HepG2 (cell line): ENCODE results near the gene BRAT1.

Experiments used
- CTCF ChIP-seq: sonication (generic); formaldehyde crosslinking; IDR thresholded peaks from 2 replicates; pipeline ENCODE4 v1.5.0; 2020; ENCODE audit warnings: mild to moderate bottlenecking, missing genetic modification reagents, moderate library complexity
- E2F1 ChIP-seq: sonication (generic); formaldehyde crosslinking; IDR thresholded peaks from 2 replicates; pipeline ENCODE4 v1.5.0; 2020; ENCODE audit warnings: missing genetic modification reagents
- FIP1L1 ChIP-seq: fragments of 200-400 bp; formaldehyde crosslinking; IDR thresholded peaks from 2 replicates; pipeline ENCODE4 v1.6.1; 2018; ENCODE audit warnings: low read depth, mild to moderate bottlenecking, low read length, moderate library complexity, borderline replicate concordance; ENCODE audit not compliant: insufficient read depth
- GPBP1L1 ChIP-seq: sonication (generic); formaldehyde crosslinking; IDR thresholded peaks from 2 replicates; pipeline ENCODE4 v1.5.0; 2020; ENCODE audit warnings: mild to moderate bottlenecking, missing genetic modification reagents
- GZF1 ChIP-seq: sonication (generic); formaldehyde crosslinking; IDR thresholded peaks from 2 replicates; pipeline ENCODE4 v1.5.1; 2020; ENCODE audit warnings: mild to moderate bottlenecking, missing genetic modification reagents
- KDM6A ChIP-seq: IDR thresholded peaks from 2 replicates; pipeline ENCODE4 v1.6.1; 2016; ENCODE audit warnings: low read depth
- MTA1 ChIP-seq: sonication (generic); formaldehyde crosslinking; IDR thresholded peaks from 2 replicates; pipeline ENCODE4 v1.4.0; 2020; ENCODE audit warnings: missing genetic modification reagents, mild to moderate bottlenecking, borderline replicate concordance
- NCOA2 ChIP-seq: sonication (generic); formaldehyde crosslinking; IDR thresholded peaks from 2 replicates; pipeline ENCODE4 v1.8.0; 2022; ENCODE audit warnings: inconsistent platforms
- RCOR2 ChIP-seq: IDR thresholded peaks from 2 replicates; pipeline ENCODE4 v1.6.1; 2016; ENCODE audit warnings: missing biosample characterization, missing genetic modification reagents
- TCF7L2 ChIP-seq: IDR thresholded peaks from 2 replicates; pipeline ENCODE4 v1.6.1; 2011; ENCODE audit warnings: mild to moderate bottlenecking, low read depth, low read length, moderate library complexity
- TP53 ChIP-seq: sonication (generic); formaldehyde crosslinking; conservative IDR thresholded peaks from 2 replicates; pipeline ENCODE4 v1.4.0; 2020; ENCODE audit warnings: missing genetic modification reagents
- ZNF282 ChIP-seq: fragments of 450-650 bp; IDR thresholded peaks from 2 replicates; pipeline ENCODE4 v1.6.1; 2018; ENCODE audit not compliant: partially characterized antibody
- ZNF513 ChIP-seq: sonication (generic); formaldehyde crosslinking; conservative IDR thresholded peaks from 2 replicates; pipeline ENCODE4 v1.5.0; 2020; ENCODE audit warnings: missing genetic modification reagents
- ZNF75D ChIP-seq: sonication (generic); formaldehyde crosslinking; IDR thresholded peaks from 2 replicates; pipeline ENCODE4 v1.8.1; 2023; ENCODE audit warnings: missing genetic modification reagents, mild to moderate bottlenecking, borderline replicate concordance

GRCh38 chr7:2570021-2570420 lies 14.7 kb upstream of the BRAT1 start:
- TF ChIP-seq FIP1L1: no peak
- no peak for TF ChIP-seq RCOR2 (CRISPR knock-in tag)
- TF ChIP-seq CTCF (CRISPR knock-in tag): no peak
- TF ChIP-seq GPBP1L1 (CRISPR knock-in tag): no peak
- no peak for TF ChIP-seq ZNF282
- no peak for TF ChIP-seq KDM6A (CRISPR knock-in tag)
- TF ChIP-seq E2F1 (CRISPR knock-in tag): no peak
- no peak for TF ChIP-seq GZF1 (CRISPR knock-in tag)
- no peak for TF ChIP-seq TCF7L2
- no peak for TF ChIP-seq TP53 (CRISPR knock-in tag)
- TF ChIP-seq NCOA2 (CRISPR knock-in tag): no peak
- TF ChIP-seq ZNF513 (CRISPR knock-in tag): no peak
- no peak for TF ChIP-seq ZNF75D (CRISPR knock-in tag)
- TF ChIP-seq MTA1 (CRISPR knock-in tag): no peak
